Activated CD4-positive, alpha-beta T cell treated with anti-CD3 and anti-CD28 coated beads for 1 hour (primary cell): Measurements from ENCODE around the gene ADGRD1.

Source experiments
- DNase-seq: peaks from one replicate; pipeline ENCODE4 v3.0.0-alpha.2; 2020

The ADGRD1 gene

GRCh38 chr12:131076791-131077747, 123.4 kb downstream of the ADGRD1 start:
- DNase-seq = no peak

GRCh38 chr12:131077931-131078391, 124.3 kb downstream of the ADGRD1 start:
- DNase-seq = no peak

GRCh38 chr12:131082290-131083194, 128.8 kb downstream of the ADGRD1 start:
- no peak for DNase-seq

- DNase-seq = no peak
These were observed 130.8 kb downstream of the ADGRD1 start for GRCh38 chr12:131084341-131085011.

- DNase-seq = no peak
These were observed 131.6 kb downstream of the ADGRD1 start for GRCh38 chr12:131085125-131085815.

- DNase-seq = no peak
These were observed 132.3 kb downstream of the ADGRD1 start for GRCh38 chr12:131085816-131086591.

GRCh38 chr12:131087302-131087818, 133.7 kb downstream of the ADGRD1 start:
- peak; percentile 5 for DNase-seq

GRCh38 chr12:131087991-131088700, 134.4 kb downstream of the ADGRD1 start:
- no peak for DNase-seq

- no peak for DNase-seq
These were observed 135.2 kb downstream of the ADGRD1 start for GRCh38 chr12:131088701-131089530.

GRCh38 chr12:131089531-131090273, 136.0 kb downstream of the ADGRD1 start:
- DNase-seq = no peak

- no peak for DNase-seq
These were observed 136.8 kb downstream of the ADGRD1 start for GRCh38 chr12:131090274-131091210.

GRCh38 chr12:131091413-131091975, 137.8 kb downstream of the ADGRD1 start:
- no peak for DNase-seq

- DNase-seq = no peak
These were observed 138.4 kb downstream of the ADGRD1 start for GRCh38 chr12:131091976-131092691.

GRCh38 chr12:131092901-131093603, 139.3 kb downstream of the ADGRD1 start:
- DNase-seq = no peak

GRCh38 chr12:131093604-131093955, 139.9 kb downstream of the ADGRD1 start:
- DNase-seq = no peak
